NB4 (cell line): ENCODE results near the gene LRRC36.

Experiments
- DNase-seq: peaks from one replicate; pipeline ENCODE4 v3.0.0; 2010; ENCODE audit warnings: low read depth
- H3K4me3 ChIP-seq: one replicate; pipeline ENCODE4 v1.5.1; 2011; ENCODE audit warnings: mild to moderate bottlenecking, low read depth, low read length, moderate library complexity
- MAX ChIP-seq: IDR thresholded peaks from 2 replicates; pipeline ENCODE4 v1.6.1; 2011; ENCODE audit warnings: low read depth, low read length
- MYC ChIP-seq: IDR thresholded peaks from 2 replicates; pipeline ENCODE4 v1.6.1; 2011; ENCODE audit warnings: low read depth, low read length
- POLR2A ChIP-seq: IDR thresholded peaks from 2 replicates; pipeline ENCODE4 v1.6.1; 2011; ENCODE audit warnings: mild to moderate bottlenecking; ENCODE audit not compliant: insufficient read length; ENCODE audit errors: extremely low read depth
- TF ChIP-seq, protein P1 (sequence below): IDR thresholded peaks from one replicate; pipeline ENCODE4 v1.5.1; 2012; ENCODE audit warnings: low read depth, low read length

The LRRC36 gene

DNA sequence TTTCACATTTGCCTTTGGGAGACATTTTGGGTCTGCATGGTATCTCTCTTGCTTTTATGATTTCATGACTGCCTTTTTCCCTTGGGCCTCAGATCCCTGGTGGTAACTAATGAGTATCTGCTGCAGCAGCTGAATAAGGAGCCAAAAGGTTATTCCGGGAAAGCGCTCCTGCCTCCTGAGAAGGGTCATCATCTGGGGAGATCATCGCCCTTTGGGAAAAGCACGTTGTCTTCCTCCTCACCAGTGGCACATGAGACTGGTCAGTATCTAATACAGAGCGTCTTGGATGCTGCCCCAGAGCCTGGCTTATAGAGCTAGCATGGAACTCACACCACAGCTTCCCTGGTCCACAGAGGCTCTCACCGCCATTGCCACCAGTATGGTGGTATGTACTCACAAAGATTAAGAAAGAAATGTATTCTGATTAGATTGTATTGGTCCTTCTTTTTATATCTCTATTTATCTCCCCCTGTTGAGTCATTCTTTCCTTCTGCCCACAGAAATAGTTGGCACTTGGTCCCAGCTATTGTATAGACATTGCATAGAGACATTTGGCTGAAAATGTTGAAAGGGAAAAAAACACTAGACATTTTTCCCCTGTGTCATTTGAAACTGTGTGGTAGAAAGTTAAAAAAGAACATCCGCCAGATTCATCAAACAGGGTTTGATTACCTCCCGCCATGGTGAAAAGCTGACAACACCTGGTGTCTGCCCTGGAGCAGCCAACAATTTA lies 58.3 kb downstream of the LRRC36 start:
- DNase-seq, result no peak
- no peak overlapping the region for H3K4me3 ChIP-seq
- no peak for TF ChIP-seq POLR2A
- TF ChIP-seq MYC, result no peak
- TF ChIP-seq, protein P1, sequence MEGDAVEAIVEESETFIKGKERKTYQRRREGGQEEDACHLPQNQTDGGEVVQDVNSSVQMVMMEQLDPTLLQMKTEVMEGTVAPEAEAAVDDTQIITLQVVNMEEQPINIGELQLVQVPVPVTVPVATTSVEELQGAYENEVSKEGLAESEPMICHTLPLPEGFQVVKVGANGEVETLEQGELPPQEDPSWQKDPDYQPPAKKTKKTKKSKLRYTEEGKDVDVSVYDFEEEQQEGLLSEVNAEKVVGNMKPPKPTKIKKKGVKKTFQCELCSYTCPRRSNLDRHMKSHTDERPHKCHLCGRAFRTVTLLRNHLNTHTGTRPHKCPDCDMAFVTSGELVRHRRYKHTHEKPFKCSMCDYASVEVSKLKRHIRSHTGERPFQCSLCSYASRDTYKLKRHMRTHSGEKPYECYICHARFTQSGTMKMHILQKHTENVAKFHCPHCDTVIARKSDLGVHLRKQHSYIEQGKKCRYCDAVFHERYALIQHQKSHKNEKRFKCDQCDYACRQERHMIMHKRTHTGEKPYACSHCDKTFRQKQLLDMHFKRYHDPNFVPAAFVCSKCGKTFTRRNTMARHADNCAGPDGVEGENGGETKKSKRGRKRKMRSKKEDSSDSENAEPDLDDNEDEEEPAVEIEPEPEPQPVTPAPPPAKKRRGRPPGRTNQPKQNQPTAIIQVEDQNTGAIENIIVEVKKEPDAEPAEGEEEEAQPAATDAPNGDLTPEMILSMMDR, result no peak
- no peak for TF ChIP-seq MAX

- no peak overlapping the region for H3K4me3 ChIP-seq
- DNase-seq, result no peak
- TF ChIP-seq MYC (no peak), MAX (no peak), POLR2A (no peak)
- TF ChIP-seq, protein P1, result no peak
Observed at GRCh38 chr16:67386861-67387455, 60.3 kb downstream of the LRRC36 start.

DNA sequence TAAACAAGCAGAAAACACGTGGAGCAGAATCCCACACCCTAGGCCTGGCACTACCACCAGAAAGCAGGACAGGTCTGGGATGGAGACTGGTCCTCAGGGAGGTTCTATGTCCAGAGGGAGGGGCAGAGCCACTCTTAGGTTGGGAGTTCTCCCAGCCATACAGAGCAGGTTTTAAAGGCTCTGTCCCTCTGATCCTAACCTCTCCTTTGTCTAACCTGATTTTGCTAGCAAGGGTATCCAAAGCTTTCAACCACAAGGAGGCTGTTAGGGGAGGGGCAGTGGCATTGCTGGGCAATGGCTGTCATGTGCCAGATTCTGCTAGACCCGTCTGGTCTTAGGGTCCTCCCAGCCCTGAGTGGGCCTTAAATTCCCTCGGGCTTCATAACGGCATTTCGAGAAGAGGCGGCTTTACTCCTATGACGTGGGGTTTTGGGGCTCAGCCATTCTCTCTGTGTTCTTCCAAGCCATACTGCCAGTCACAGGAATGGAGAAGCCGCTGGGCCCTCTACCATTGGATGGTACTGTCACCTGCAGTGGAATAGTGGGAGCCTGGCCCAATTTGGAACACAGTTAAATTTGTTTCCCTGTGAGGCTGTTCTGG lies 61.0 kb downstream of the LRRC36 start:
- TF ChIP-seq POLR2A (no peak), MAX (no peak), MYC (no peak)
- TF ChIP-seq, protein P1, result no peak
- DNase-seq, result no peak
- no peak overlapping the region for H3K4me3 ChIP-seq

- TF ChIP-seq POLR2A (no peak), MAX (no peak), MYC (no peak)
- TF ChIP-seq, protein P1, result no peak
- no peak for DNase-seq
- H3K4me3 ChIP-seq, result no peak overlapping the region
Observed at GRCh38 chr16:67388191-67388590, 61.6 kb downstream of the LRRC36 start.

- H3K4me3 ChIP-seq, result no peak overlapping the region
- TF ChIP-seq MAX (no peak), MYC (no peak), POLR2A (no peak)
- TF ChIP-seq, protein P1, result no peak
Observed at GRCh38 chr16:67388591-67388990, 62.0 kb downstream of the LRRC36 start.

More at GRCh38 chr16:67388591-67388990, 62.0 kb downstream of the LRRC36 start:
- no peak for DNase-seq
